KMS-11 (cell line): ENCODE data around the gene TMEM11.

ENCODE experiments used
- H2AFZ ChIP-seq: fragments of 200-600 bp; sonication (generic); 2 replicates; pipeline ENCODE4 v1.6.1; 2016; ENCODE audit warnings: antibody characterized with exemption, mixed run types, low read depth
- H3K27ac ChIP-seq: fragments of 200-600 bp; sonication (generic); 2 replicates; pipeline ENCODE4 v1.6.1; 2016; ENCODE audit warnings: mild to moderate bottlenecking, mixed run types
- H3K27me3 ChIP-seq: fragments of 200-600 bp; sonication (generic); 2 replicates; pipeline ENCODE4 v1.6.1; 2017; ENCODE audit warnings: mild to moderate bottlenecking, low read depth, mixed run types, moderate library complexity; ENCODE audit not compliant: insufficient read depth
- H3K36me3 ChIP-seq: fragments of 200-600 bp; sonication (generic); 2 replicates; pipeline ENCODE4 v1.6.1; 2017; ENCODE audit warnings: mild to moderate bottlenecking, mixed run types; ENCODE audit not compliant: insufficient read depth
- H3K4me1 ChIP-seq: fragments of 200-600 bp; sonication (generic); 2 replicates; pipeline ENCODE4 v1.6.1; 2016; ENCODE audit warnings: mild to moderate bottlenecking, low read depth, mixed run types; ENCODE audit not compliant: poor library complexity, severe bottlenecking
- H3K4me2 ChIP-seq: fragments of 200-600 bp; sonication (generic); 2 replicates; pipeline ENCODE4 v1.7.0; 2016; ENCODE audit warnings: mild to moderate bottlenecking, mixed run types
- H3K4me3 ChIP-seq: fragments of 200-600 bp; sonication (generic); IDR thresholded peaks from 2 replicates; pipeline ENCODE4 v1.6.1; 2017; ENCODE audit warnings: low read depth, low read length, mixed read lengths; ENCODE audit not compliant: insufficient read depth
- H3K79me2 ChIP-seq: fragments of 200-600 bp; sonication (generic); 2 replicates; pipeline ENCODE4 v1.6.1; 2016; ENCODE audit warnings: low read depth, mixed run types; ENCODE audit not compliant: insufficient read depth
- H3K9ac ChIP-seq: fragments of 200-600 bp; sonication (generic); 2 replicates; pipeline ENCODE4 v1.6.1; 2016; ENCODE audit warnings: mild to moderate bottlenecking, mixed run types
- H4K20me1 ChIP-seq: fragments of 200-600 bp; sonication (generic); 2 replicates; pipeline ENCODE4 v1.6.1; 2016; ENCODE audit warnings: mild to moderate bottlenecking, mixed run types; ENCODE audit not compliant: insufficient read depth
- TF ChIP-seq, protein P1 (sequence below): fragments of 200-600 bp; sonication (generic); conservative IDR thresholded peaks from 2 replicates; pipeline ENCODE4 v1.6.1; 2017; ENCODE audit warnings: low read depth, mild to moderate bottlenecking, antibody characterized with exemption, low read length, moderate library complexity, mixed read lengths

Gene TMEM11

DNA sequence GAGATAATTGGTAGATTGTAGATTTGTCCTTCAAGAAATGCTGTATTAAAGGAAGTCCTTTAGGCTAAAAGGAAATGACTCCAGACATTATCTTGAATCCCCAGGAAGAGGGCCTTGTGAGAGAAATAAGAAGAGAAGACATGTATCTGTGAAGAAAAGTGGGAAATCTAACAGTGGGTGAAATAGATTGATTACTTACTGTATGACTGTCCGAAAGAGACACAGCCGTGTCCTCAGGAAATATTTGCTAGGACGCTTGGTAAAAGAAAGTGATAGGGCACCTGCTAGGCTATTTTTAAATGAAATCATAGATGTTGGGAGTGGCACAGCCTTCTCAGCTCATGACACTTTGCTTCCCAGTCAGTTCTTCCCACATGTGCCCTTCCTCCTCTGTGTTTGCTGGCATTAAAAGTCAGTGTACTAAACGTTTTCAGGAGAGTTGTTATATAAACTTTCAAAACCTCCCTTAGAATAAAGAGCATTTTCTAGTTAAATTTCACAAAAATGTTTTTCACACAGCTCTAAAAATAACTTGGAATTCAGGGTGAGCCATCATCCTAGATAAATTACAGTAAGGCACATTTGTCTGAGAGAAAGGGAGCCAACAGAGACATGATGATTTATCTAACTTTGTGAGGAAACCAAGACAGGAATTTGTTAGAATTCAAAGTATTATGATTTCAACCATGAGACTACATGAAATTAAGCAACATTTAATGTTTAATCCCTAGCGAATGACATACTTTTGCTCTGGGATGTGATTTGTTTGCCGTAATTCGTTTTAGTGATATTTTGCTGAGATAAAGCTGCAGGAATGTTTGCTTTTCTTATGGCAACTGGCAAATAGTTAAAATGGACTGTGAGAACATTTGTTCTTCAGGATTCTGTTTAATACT, 52.2 kb downstream of the TMEM11 start:
- Histone ChIP-seq H3K27ac (no peak overlapping the region), H3K4me1 (no peaks in the 10 kb centered on the region), H2AFZ (no peak overlapping the region), H3K36me3 (no peaks in the 10 kb centered on the region), H3K4me3 (no peak overlapping the region), H3K9ac (no peak overlapping the region), H3K79me2 (no peaks in the 10 kb centered on the region), H4K20me1 (no peaks in the 10 kb centered on the region), H3K4me2 (no peak overlapping the region), H3K27me3 (no peaks in the 10 kb centered on the region)
- TF ChIP-seq, protein P1, sequence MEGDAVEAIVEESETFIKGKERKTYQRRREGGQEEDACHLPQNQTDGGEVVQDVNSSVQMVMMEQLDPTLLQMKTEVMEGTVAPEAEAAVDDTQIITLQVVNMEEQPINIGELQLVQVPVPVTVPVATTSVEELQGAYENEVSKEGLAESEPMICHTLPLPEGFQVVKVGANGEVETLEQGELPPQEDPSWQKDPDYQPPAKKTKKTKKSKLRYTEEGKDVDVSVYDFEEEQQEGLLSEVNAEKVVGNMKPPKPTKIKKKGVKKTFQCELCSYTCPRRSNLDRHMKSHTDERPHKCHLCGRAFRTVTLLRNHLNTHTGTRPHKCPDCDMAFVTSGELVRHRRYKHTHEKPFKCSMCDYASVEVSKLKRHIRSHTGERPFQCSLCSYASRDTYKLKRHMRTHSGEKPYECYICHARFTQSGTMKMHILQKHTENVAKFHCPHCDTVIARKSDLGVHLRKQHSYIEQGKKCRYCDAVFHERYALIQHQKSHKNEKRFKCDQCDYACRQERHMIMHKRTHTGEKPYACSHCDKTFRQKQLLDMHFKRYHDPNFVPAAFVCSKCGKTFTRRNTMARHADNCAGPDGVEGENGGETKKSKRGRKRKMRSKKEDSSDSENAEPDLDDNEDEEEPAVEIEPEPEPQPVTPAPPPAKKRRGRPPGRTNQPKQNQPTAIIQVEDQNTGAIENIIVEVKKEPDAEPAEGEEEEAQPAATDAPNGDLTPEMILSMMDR: no peak

DNA sequence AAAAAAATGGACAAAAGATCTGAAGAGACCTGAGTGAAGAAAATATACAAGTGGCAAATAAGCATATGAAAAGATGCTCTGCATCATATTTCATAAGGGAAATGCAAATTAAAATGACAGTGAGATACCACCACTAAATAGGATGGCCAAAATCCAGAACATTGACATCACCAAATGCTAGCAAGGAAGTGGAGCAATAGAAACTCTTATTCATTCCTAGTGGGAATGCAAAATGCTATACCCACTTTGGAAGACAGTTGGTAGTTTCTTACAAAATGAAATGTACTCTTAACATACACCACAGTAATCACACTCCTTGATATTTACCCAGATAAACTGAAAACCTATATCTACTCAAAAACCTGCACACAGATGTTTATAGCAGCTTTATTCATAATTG, 53.6 kb downstream of the TMEM11 start:
- no peak overlapping the region for H3K9ac ChIP-seq
- no peak overlapping the region for H3K4me3 ChIP-seq
- no peaks in the 10 kb centered on the region for H3K36me3 ChIP-seq
- TF ChIP-seq, protein P1: no peak
- no peak overlapping the region for H3K4me2 ChIP-seq
- H4K20me1 ChIP-seq: no peaks in the 10 kb centered on the region
- H2AFZ ChIP-seq: no peak overlapping the region
- no peaks in the 10 kb centered on the region for H3K27me3 ChIP-seq
- no peak overlapping the region for H3K27ac ChIP-seq
- H3K79me2 ChIP-seq: no peaks in the 10 kb centered on the region
- H3K4me1 ChIP-seq: no peaks in the 10 kb centered on the region

- Histone ChIP-seq H3K4me2 (no peak overlapping the region), H3K36me3 (no peaks in the 10 kb centered on the region), H4K20me1 (no peaks in the 10 kb centered on the region), H3K4me1 (no peaks in the 10 kb centered on the region), H3K27me3 (no peaks in the 10 kb centered on the region), H3K9ac (no peak overlapping the region), H3K79me2 (no peaks in the 10 kb centered on the region), H3K27ac (no peak overlapping the region), H2AFZ (no peak overlapping the region), H3K4me3 (no peak overlapping the region)
- TF ChIP-seq, protein P1: no peak
Measured at GRCh38 chr17:21157586-21158370, 56.2 kb downstream of the TMEM11 start.

GRCh38 chr17:21152731-21153130, 61.2 kb downstream of the TMEM11 start:
- no peak overlapping the region for H3K27ac ChIP-seq
- H3K4me3 ChIP-seq: no peak overlapping the region
- H3K4me1 ChIP-seq: no peaks in the 10 kb centered on the region
- no peak overlapping the region for H3K4me2 ChIP-seq
- TF ChIP-seq, protein P1: no peak
- no peaks in the 10 kb centered on the region for H4K20me1 ChIP-seq
- H3K27me3 ChIP-seq: no peaks in the 10 kb centered on the region
- H2AFZ ChIP-seq: no peak overlapping the region
- no peak overlapping the region for H3K9ac ChIP-seq
- no peaks in the 10 kb centered on the region for H3K79me2 ChIP-seq
- H3K36me3 ChIP-seq: no peaks in the 10 kb centered on the region
